ENCODE results near the gene RAPGEF4.

GRCh38 chr2:172996387-172996961 is 260.8 kb downstream of the RAPGEF4 start:
- no peak for TF ChIP-seq CTCF (IDR thresholded peaks at IDR 0.05 in 2 of 3, conservative IDR thresholded peaks at IDR 0.05 in 1 of 3; ENCODE audit: borderline replicate concordance in 1 of 3, insufficient read depth in 1 of 3, low read depth in 2 of 3, low read length in 2 of 3)
- no peak for TF ChIP-seq MAX (IDR thresholded peaks at IDR 0.05)
- no peak for TF ChIP-seq SRF (IDR thresholded peaks at IDR 0.05; ENCODE audit: low read depth)
- no peak for TF ChIP-seq POLR2A (IDR thresholded peaks at IDR 0.05; ENCODE audit: borderline replicate concordance, extremely low read depth, insufficient read depth, insufficient read length)
- no peak for TF ChIP-seq JUND (IDR thresholded peaks at IDR 0.05)
- TF ChIP-seq ELF1 (IDR thresholded peaks at IDR 0.05; ENCODE audit: borderline replicate concordance, low read depth), result no peak
- no peak for TF ChIP-seq SIN3A (IDR thresholded peaks at IDR 0.05; ENCODE audit: low read depth)
- TF ChIP-seq POLR2AphosphoS5 (IDR thresholded peaks at IDR 0.05; ENCODE audit: low read depth, low read length), result no peak
- TF ChIP-seq RAD21 (IDR thresholded peaks at IDR 0.05; ENCODE audit: low read depth), result no peak
- TF ChIP-seq ZBTB33 (IDR thresholded peaks at IDR 0.05; ENCODE audit: extremely low read depth, insufficient replicate concordance, low read length), result no peak
- TF ChIP-seq CEBPB (IDR thresholded peaks at IDR 0.05; ENCODE audit: low read depth), result no peak
